Coronary artery (tissue), 2 donors: ENCODE data around the gene EDDM3A.
"Not testable (repeated sequence)": the region's sequence is repeated elsewhere in the genome, so short reads cannot be mapped to it uniquely, and the experiment has no call there.

ENCODE experiments used
- DNase-seq: peaks from one replicate; pipeline ENCODE4 v3.0.0-alpha.2; 2017; ENCODE audit warnings: low spot score
- H3K27ac ChIP-seq, 2 donors: fragments of 200-600 bp; sonication (generic); one replicate each; pipeline ENCODE4 v1.5.1; 2016 to 2019
- H3K4me3 ChIP-seq: fragments of 200-600 bp; sonication (generic); 2 replicates; pipeline ENCODE4 v1.5.1; 2016; ENCODE audit warnings: mild to moderate bottlenecking, moderate library complexity
- TF ChIP-seq, protein P1 (sequence below): fragments of 200-600 bp; sonication (generic); IDR thresholded peaks from one replicate; pipeline ENCODE4 v1.5.1; 2019; ENCODE audit warnings: antibody characterized with exemption

The EDDM3A gene, protein sequence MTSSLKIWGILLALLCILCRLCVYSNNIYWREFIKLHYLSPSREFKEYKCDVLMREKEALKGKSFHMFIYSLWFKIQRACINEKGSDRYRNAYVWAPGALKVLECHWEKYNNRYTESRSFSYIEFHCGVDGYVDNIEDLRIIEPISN

DNA sequence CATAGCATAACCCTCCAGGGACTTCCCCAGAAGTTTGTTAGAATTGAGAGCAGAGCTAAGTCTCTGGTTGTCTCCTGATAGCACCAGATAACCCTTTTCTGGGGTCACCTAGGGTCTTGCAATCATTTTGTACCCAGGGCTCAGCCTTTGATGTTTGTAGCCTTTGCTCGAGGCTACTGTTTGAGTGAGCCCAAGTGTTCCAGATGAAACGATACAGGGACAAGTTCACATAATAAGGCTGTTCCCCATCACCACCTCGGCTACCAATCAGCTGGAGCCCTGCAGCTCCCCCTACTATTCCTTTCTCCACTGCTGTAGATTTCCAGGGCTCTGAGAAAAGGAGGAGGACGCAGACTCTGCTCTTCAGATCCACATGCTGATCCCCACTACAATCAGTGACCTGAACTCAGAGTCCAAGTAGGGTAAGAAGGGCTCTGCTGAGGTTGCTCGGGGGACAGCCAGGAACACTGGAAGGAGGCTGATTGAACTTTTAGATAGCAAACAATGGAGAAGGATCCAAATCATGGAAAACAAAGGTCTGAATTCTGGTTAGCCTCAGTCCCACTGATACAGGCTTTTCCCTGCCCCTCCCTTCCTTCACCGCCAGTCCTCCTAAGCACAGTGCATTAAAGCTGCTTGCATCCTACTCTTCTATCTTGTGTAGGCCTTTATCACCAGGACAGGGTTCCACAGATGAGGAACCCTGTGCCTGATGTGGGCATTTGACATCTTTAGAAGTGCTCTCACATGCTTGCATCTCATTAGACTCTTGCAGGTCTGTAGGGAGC, at the start of gene EDDM3A:
Gene EDDM3A, plus strand, starts transcription at position 317 of the 788 bp plus-strand sequence. CDS start 1,694 bp downstream, outside the sequence.
- TF ChIP-seq, protein P1, sequence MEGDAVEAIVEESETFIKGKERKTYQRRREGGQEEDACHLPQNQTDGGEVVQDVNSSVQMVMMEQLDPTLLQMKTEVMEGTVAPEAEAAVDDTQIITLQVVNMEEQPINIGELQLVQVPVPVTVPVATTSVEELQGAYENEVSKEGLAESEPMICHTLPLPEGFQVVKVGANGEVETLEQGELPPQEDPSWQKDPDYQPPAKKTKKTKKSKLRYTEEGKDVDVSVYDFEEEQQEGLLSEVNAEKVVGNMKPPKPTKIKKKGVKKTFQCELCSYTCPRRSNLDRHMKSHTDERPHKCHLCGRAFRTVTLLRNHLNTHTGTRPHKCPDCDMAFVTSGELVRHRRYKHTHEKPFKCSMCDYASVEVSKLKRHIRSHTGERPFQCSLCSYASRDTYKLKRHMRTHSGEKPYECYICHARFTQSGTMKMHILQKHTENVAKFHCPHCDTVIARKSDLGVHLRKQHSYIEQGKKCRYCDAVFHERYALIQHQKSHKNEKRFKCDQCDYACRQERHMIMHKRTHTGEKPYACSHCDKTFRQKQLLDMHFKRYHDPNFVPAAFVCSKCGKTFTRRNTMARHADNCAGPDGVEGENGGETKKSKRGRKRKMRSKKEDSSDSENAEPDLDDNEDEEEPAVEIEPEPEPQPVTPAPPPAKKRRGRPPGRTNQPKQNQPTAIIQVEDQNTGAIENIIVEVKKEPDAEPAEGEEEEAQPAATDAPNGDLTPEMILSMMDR = no peak
- no peak for DNase-seq
- Histone ChIP-seq H3K4me3 (no peak within 1 kb of the TSS), H3K27ac (no peak within 1 kb of the TSS)

- no peak overlapping the region for H3K4me3 ChIP-seq
- no peak for DNase-seq
- no peak overlapping the region for H3K27ac ChIP-seq
- TF ChIP-seq, protein P1 = no peak
These were observed 48.9 kb upstream of the EDDM3A start for GRCh38 chr14:20696764-20697163.

- TF ChIP-seq, protein P1 = peak; percentile 46
- no peak for DNase-seq
- Histone ChIP-seq H3K27ac (no peak overlapping the region), H3K4me3 (no peak overlapping the region)
These were observed 48.2 kb upstream of the EDDM3A start for GRCh38 chr14:20697273-20698017.

GRCh38 chr14:20698018-20698329, 47.7 kb upstream of the EDDM3A start:
- no peak overlapping the region for H3K4me3 ChIP-seq
- TF ChIP-seq, protein P1 = no peak
- DNase-seq = no peak
- no peak overlapping the region for H3K27ac ChIP-seq

GRCh38 chr14:20698934-20699333, 46.8 kb upstream of the EDDM3A start:
- no peak overlapping the region for H3K27ac ChIP-seq
- TF ChIP-seq, protein P1 = no peak
- H3K4me3 ChIP-seq = no peak overlapping the region
- no peak for DNase-seq

GRCh38 chr14:20699931-20700330, 45.8 kb upstream of the EDDM3A start:
- H3K27ac ChIP-seq = no peak overlapping the region
- TF ChIP-seq, protein P1 = no peak
- no peak overlapping the region for H3K4me3 ChIP-seq
- no peak for DNase-seq

DNA sequence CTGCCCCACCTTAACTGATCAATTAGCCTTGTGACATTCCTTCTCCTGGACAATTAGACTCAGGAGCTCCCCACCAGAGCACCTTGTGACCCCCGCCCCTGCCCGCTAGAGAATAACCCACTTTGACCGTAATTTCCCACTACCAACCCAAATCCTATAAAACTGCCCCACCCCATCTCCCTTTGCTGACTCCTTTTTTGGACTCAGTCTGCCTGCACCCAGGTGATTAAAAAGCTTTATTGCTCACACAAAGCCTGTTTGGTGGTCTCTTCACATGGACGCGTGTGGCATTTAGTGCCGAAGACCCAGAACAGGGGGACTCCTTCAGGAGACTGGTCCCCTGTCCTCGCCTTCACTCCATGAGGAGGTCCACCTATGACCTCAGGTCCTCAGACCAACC, 44.7 kb upstream of the EDDM3A start:
- H3K4me3 ChIP-seq, DNase-seq, H3K27ac ChIP-seq: not testable (repeated sequence)
